ENCODE data around the gene REXO2.
A peak's percentile ranks its signal among the peaks of the same experiment; 100 is the strongest.

The REXO2 gene

DNA sequence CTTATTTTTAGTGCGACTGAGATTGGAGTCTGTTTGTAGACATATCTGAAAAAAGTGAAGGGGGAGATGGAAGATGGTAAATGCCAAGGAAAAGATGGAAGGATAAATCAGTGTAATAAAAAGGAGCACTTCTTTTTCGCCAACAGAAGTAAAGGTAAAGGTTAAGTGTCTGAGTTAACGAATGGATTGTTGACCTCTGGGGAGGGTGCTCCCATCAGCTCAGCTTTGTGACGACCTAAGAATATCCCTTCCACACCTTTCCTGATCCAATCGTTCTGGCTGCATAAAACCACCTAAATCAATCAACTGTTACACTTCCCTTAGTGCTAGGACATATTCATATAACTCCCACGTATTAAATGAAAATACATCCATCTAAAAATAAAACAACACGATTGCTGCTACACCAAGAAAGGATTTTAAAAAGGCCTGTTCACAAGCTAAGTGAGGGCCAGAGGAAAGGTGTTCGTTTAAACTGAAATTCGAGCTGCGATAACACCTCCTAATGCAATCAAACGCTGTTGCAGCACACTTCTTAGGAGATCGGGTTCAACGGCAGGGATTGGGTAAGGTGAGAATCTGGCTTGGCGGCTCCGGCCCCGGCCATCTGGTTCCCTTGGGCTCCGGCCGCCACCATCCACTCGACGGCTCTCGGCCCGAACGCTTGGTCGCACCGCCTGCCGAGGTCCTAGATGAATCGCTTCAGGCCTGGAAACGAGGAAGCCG is 39.6 kb upstream of the REXO2 start:
- no peaks in the 10 kb centered on the region for H3K9me3 ChIP-seq (ENCODE audit: control insufficient read depth, insufficient read depth, low read depth, low read length)
- peak overlapping the region; percentile 93 for H3K27ac ChIP-seq (ENCODE audit: extremely low read depth, low read depth, low read length)
- peak overlapping the region; percentile 68 for H3K4me3 ChIP-seq (ENCODE audit: low read depth, low read length)
- CTCF ChIA-PET, result no interaction called here
- H3K36me3 ChIP-seq (ENCODE audit: control insufficient read depth in 2 of 2, insufficient read depth in 1 of 2, low read length in 2 of 2), result peaks cover 0 to 17% of the 10 kb centered on the region in 2 experiments; a peak in 1 of 3 replicates
- POLR2A ChIA-PET, result interaction anchor here (1.0 kb wide), 1 partner anchor 48 kb away, joined by 3 read pairs; no protein-coding TSS in a partner anchor
- no peaks in the 10 kb centered on the region; the same call in 1 of the 2 replicates for H3K4me1 ChIP-seq (ENCODE audit: control insufficient read depth, insufficient read depth, low read length)
- no peak for TF ChIP-seq ZNF112 (tag by site-specific recombination; IDR thresholded peaks at IDR 0.05)
- no peak for TF ChIP-seq SCRT1 (tag by site-specific recombination; IDR thresholded peaks at IDR 0.05; ENCODE audit: borderline replicate concordance)
- TF ChIP-seq ZNF624 (tag by site-specific recombination; IDR thresholded peaks at IDR 0.05), result no peak
- no peak for TF ChIP-seq SP7 (tag by site-specific recombination; IDR thresholded peaks at IDR 0.05)
- TF ChIP-seq SCRT2 (tag by site-specific recombination; IDR thresholded peaks at IDR 0.05), result 0 out of 2 replicates have a peak, but pooled peaks have one; percentile 29
- no peak for TF ChIP-seq ZNF23 (tag by site-specific recombination; IDR thresholded peaks at IDR 0.05; ENCODE audit: borderline replicate concordance)
- TF ChIP-seq ZNF777 (tag by site-specific recombination; IDR thresholded peaks at IDR 0.05; ENCODE audit: borderline replicate concordance), result peak; percentile 77; the same call in 1 of the 2 replicates
- TF ChIP-seq PRDM10 (tag by site-specific recombination; IDR thresholded peaks at IDR 0.05), result peak; percentile 87
- 0 out of 2 replicates have a peak, but pooled peaks have one; percentile 35 for TF ChIP-seq ZFP69B (tag by site-specific recombination; IDR thresholded peaks at IDR 0.05)
- 0 out of 2 replicates have a peak, but pooled peaks have one; percentile 11 for TF ChIP-seq ZNF366 (tag by site-specific recombination; conservative IDR thresholded peaks at IDR 0.05)
- peak; percentile 97; the same call in 1 of the 2 replicates for TF ChIP-seq ZBTB17 (tag by site-specific recombination; IDR thresholded peaks at IDR 0.05)
- peak; percentile 56; the same call in 1 of the 2 replicates for TF ChIP-seq ZNF324 (tag by site-specific recombination; IDR thresholded peaks at IDR 0.05)

DNA sequence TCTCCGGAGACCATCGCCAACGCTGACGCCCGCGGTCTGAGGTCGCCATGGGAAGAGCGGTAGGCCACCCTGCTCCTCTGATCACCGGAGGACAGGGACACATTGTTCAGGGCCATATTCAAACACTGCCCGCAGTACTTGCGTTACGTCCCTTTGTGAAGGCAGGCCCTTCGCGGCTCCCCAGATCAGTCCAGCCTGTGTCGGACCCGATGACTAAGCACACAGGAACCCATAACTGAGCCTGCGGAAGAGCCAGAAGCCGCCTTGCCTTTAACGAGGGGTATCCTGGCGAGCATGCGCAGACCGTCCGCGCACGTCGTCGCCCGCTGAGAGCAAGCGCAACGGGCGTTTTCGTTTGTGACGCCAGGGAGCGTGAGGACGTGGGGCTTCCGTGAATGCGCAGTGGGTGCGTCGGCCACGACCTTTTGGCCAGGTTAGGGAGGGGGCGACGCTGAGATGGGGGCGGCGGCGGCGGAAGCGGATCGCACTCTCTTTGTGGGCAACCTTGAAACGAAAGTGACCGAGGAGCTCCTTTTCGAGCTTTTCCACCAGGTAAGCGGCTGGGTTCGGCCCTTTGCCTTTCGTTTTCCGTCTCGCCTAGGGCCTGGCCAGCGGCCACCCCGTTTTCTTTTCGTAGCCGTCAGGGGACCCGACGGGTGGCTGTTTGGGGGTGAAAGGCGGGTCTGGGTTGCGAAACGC is 38.9 kb upstream of the REXO2 start, which contains the start of the genes C11orf71 and RBM7:
Gene C11orf71 (minus strand): TSS at position 296 of the 699 bp plus-strand sequence. CDS start 180 bp downstream, at position 116.
Gene RBM7 (plus strand): TSS at position 451 of the 699 bp plus-strand sequence. CDS start 6 bp downstream, at position 457.
- Histone ChIP-seq H3K36me3 (ENCODE audit: control insufficient read depth in 2 of 2, insufficient read depth in 1 of 2, low read length in 2 of 2) (peaks cover 0 to 24% of the 10 kb centered on the region in 2 experiments; a peak in 1 of 3 replicates), H3K9me3 (ENCODE audit: control insufficient read depth, insufficient read depth, low read depth, low read length) (no peaks in the 10 kb centered on the region), H3K4me3 (ENCODE audit: low read depth, low read length) (peak within 1 kb of the TSS; percentile 68), H3K4me1 (ENCODE audit: control insufficient read depth, insufficient read depth, low read length) (no peaks in the 10 kb centered on the region; the same call in 1 of the 2 replicates), H3K27ac (ENCODE audit: extremely low read depth, low read depth, low read length) (peak within 1 kb of the TSS; percentile 93)
- ChIA-PET POLR2A (interaction anchor here (1.0 kb wide), 2 partner anchors 39 to 49 kb away, joined by 3 read pairs; partner anchors contain the start of gene REXO2), CTCF (no interaction called here)
- TF ChIP-seq ZFP3 (tag by site-specific recombination; IDR thresholded peaks at IDR 0.05; ENCODE audit: low read depth), result no peak
- no peak for TF ChIP-seq KLF7 (tag by site-specific recombination; IDR thresholded peaks at IDR 0.05; ENCODE audit: borderline replicate concordance)
- peak; percentile 82; the same call in 1 of the 2 replicates for TF ChIP-seq TRIM28 (IDR thresholded peaks at IDR 0.05; ENCODE audit: borderline replicate concordance, low read length)
- TF ChIP-seq MEIS1 (CRISPR knock-in tag; IDR thresholded peaks at IDR 0.05; ENCODE audit: borderline replicate concordance), result no peak
- TF ChIP-seq, protein P1, sequence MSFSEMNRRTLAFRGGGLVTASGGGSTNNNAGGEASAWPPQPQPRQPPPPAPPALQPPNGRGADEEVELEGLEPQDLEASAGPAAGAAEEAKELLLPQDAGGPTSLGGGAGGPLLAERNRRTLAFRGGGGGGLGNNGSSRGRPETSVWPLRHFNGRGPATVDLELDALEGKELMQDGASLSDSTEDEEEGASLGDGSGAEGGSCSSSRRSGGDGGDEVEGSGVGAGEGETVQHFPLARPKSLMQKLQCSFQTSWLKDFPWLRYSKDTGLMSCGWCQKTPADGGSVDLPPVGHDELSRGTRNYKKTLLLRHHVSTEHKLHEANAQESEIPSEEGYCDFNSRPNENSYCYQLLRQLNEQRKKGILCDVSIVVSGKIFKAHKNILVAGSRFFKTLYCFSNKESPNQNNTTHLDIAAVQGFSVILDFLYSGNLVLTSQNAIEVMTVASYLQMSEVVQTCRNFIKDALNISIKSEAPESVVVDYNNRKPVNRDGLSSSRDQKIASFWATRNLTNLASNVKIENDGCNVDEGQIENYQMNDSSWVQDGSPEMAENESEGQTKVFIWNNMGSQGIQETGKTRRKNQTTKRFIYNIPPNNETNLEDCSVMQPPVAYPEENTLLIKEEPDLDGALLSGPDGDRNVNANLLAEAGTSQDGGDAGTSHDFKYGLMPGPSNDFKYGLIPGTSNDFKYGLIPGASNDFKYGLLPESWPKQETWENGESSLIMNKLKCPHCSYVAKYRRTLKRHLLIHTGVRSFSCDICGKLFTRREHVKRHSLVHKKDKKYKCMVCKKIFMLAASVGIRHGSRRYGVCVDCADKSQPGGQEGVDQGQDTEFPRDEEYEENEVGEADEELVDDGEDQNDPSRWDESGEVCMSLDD (tag by site-specific recombination; IDR thresholded peaks at IDR 0.05), result peak; percentile 69; the same call in 1 of the 2 replicates
- TF ChIP-seq, protein P2, sequence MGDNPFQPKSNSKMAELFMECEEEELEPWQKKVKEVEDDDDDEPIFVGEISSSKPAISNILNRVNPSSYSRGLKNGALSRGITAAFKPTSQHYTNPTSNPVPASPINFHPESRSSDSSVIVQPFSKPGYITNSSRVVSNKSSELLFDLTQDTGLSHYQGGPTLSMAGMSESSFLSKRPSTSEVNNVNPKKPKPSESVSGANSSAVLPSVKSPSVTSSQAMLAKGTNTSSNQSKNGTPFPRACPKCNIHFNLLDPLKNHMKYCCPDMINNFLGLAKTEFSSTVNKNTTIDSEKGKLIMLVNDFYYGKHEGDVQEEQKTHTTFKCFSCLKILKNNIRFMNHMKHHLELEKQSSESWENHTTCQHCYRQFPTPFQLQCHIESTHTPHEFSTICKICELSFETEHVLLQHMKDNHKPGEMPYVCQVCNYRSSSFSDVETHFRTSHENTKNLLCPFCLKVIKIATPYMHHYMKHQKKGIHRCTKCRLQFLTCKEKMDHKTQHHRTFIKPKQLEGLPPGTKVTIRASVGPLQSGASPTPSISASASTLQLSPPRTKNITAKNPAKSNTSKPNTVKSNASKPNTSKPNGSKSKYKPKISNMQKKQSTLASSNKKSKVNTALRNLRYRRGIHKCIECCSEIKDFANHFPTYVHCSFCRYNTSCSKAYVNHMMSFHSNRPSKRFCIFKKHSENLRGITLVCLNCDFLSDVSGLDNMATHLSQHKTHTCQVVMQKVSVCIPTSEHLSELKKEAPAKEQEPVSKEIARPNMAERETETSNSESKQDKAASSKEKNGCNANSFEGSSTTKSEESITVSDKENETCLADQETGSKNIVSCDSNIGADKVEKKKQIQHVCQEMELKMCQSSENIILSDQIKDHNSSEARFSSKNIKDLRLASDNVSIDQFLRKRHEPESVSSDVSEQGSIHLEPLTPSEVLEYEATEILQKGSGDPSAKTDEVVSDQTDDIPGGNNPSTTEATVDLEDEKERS (tag by site-specific recombination; IDR thresholded peaks at IDR 0.05), result no peak
- peak; percentile 36; the same call in 1 of the 2 replicates for TF ChIP-seq ZNF660 (tag by site-specific recombination; IDR thresholded peaks at IDR 0.05)
- TF ChIP-seq BCL6B (tag by site-specific recombination; IDR thresholded peaks at IDR 0.05), result no peak

Data from HEK293 (cell line).